B cell (primary cell): ENCODE measurements around the gene POLR3G. TPM values are rescaled to one million over a fixed set of nuclear protein-coding genes. Genes with fewer than 3 reads are reported as not detected.

ENCODE experiments used
- ATAC-seq: fragments of 200-7000 bp; cut with Tn5 transposase; one replicate; pipeline ENCODE4 v1.10.0; 2021; ENCODE audit warnings: low read depth, mild to moderate bottlenecking, moderate number of reproducible peaks, moderate library complexity
- CTCF ChIA-PET: fragments of 350-600 bp; sonication (Branson Sonifier 250); formaldehyde crosslinking; loops from one replicate; lab custom pipeline; 2021; ENCODE audit warnings: antibody characterized with exemption, inconsistent platforms; lab: Charles Lee
- POLR2A ChIA-PET: fragments of 350-600 bp; sonication (Branson Sonifier 250); formaldehyde crosslinking; loops from one replicate; lab custom pipeline; 2021; ENCODE audit warnings: antibody characterized with exemption; lab: Charles Lee
- DNase-seq: peaks from one replicate; pipeline ENCODE4 v3.0.0; 2013
- H2AFZ ChIP-seq: 2 replicates; pipeline ENCODE4 v1.6.1; 2012; ENCODE audit warnings: mild to moderate bottlenecking, low read depth, low read length; ENCODE audit not compliant: insufficient read depth, poor library complexity, severe bottlenecking
- H3K27ac ChIP-seq, 2 donors: 1 replicate in 1 of 2; 2 replicates in 1 of 2; pipeline ENCODE4 v1.5.1; 2012 to 2013; ENCODE audit warnings: low read length in 2 of 2, mild to moderate bottlenecking in 2 of 2, moderate library complexity in 1 of 2
- H3K27me3 ChIP-seq, 4 experiments: fragments of 200-600 bp in 1 of 4; sonication (generic) in 1 of 4; replicated peaks in 1 of 4; 1 replicate in 2 of 4; 2 replicates in 2 of 4; pipeline versions ENCODE4 v1.6.1 to v1.7.0; 2013 to 2016; ENCODE audit warnings: low read length in 3 of 4, mild to moderate bottlenecking in 2 of 4, mixed read lengths in 1 of 4, moderate library complexity in 1 of 4; ENCODE audit not compliant: insufficient read depth in 4 of 4, control insufficient read depth in 3 of 4; ENCODE audit errors: control extremely low read depth in 1 of 4
- H3K36me3 ChIP-seq, 2 experiments: replicated peaks in 1 of 2; 1 replicate in 1 of 2; 2 replicates in 1 of 2; pipeline versions ENCODE4 v1.6.1 to v1.7.1; 2013; ENCODE audit warnings: low read length in 1 of 2; ENCODE audit not compliant: insufficient read depth in 2 of 2, control insufficient read depth in 1 of 2; ENCODE audit errors: control extremely low read depth in 1 of 2, extremely low read depth in 1 of 2
- H3K4me1 ChIP-seq, 2 donors: fragments of 200-600 bp in 1 of 2; sonication (generic) in 1 of 2; 1 replicate in 1 of 2; 2 replicates in 1 of 2; pipeline versions ENCODE4 v1.5.1 to v1.6.1; 2013 to 2017; ENCODE audit warnings: low read length in 2 of 2; ENCODE audit not compliant: control insufficient read depth in 2 of 2, insufficient read depth in 2 of 2
- H3K4me2 ChIP-seq: replicated peaks from 2 replicates; pipeline ENCODE3; 2012; ENCODE audit warnings: mild to moderate bottlenecking, low read depth, low read length; ENCODE audit not compliant: poor library complexity, severe bottlenecking
- H3K4me3 ChIP-seq, 5 experiments: fragments of 200-600 bp in 1 of 5; sonication (generic) in 1 of 5; 1 replicate in 3 of 5; 2 replicates in 2 of 5; pipeline versions ENCODE4 v1.5.1 to v1.7.0; 2011 to 2016; ENCODE audit warnings: low read length in 4 of 5, mild to moderate bottlenecking in 4 of 5, low read depth in 2 of 5, control low read depth in 1 of 5, moderate library complexity in 1 of 5; ENCODE audit not compliant: insufficient read depth in 1 of 5; ENCODE audit errors: control extremely low read depth in 1 of 5, extremely low read depth in 1 of 5
- H3K79me2 ChIP-seq: fragments of 200-600 bp; sonication (generic); one replicate; pipeline ENCODE4 v1.6.0; 2016; ENCODE audit warnings: low read length; ENCODE audit not compliant: control insufficient read depth, insufficient read depth
- H3K9ac ChIP-seq: fragments of 200-600 bp; sonication (generic); 2 replicates; pipeline ENCODE4 v1.6.1; 2017; ENCODE audit warnings: mild to moderate bottlenecking, low read length, moderate library complexity
- H3K9me3 ChIP-seq, 3 donors: one replicate each; pipeline versions ENCODE4 v1.6.1 to v1.7.1; 2013; ENCODE audit warnings: low read length in 2 of 3; ENCODE audit not compliant: control insufficient read depth in 2 of 3, insufficient read depth in 1 of 3; ENCODE audit errors: control extremely low read depth in 1 of 3
- H4K20me1 ChIP-seq: 2 replicates; pipeline ENCODE4 v1.6.0; 2012; ENCODE audit warnings: mild to moderate bottlenecking, low read length; ENCODE audit not compliant: insufficient read depth, control insufficient read depth, poor library complexity, severe bottlenecking
- H3K27ac Mint-ChIP-seq: one replicate; pipeline ENCODE4 v1.8.0; 2021; ENCODE audit warnings: mixed read lengths
- H3K27me3 Mint-ChIP-seq: one replicate; pipeline ENCODE4 v1.8.0; 2021; ENCODE audit warnings: mixed read lengths
- H3K4me1 Mint-ChIP-seq: one replicate; pipeline ENCODE4 v1.8.0; 2021; ENCODE audit warnings: mixed read lengths
- H3K4me3 Mint-ChIP-seq: one replicate; pipeline ENCODE4 v1.8.0; 2021; ENCODE audit warnings: mixed read lengths
- H3K9me3 Mint-ChIP-seq: one replicate; pipeline ENCODE4 v1.8.0; 2022; ENCODE audit warnings: mixed read lengths; ENCODE audit not compliant: insufficient read depth
- CTCF ChIP-seq: fragments of 200-600 bp; IDR thresholded peaks from one replicate; pipeline ENCODE4 v1.8.0; 2022; ENCODE audit warnings: antibody characterized with exemption, mild to moderate bottlenecking
- EZH2 ChIP-seq: IDR thresholded peaks from 2 replicates; pipeline ENCODE4 v1.6.1; 2012; ENCODE audit warnings: borderline replicate concordance, low read depth, mild to moderate bottlenecking, moderate library complexity, low read length; ENCODE audit not compliant: insufficient read depth, poor library complexity, severe bottlenecking
- WGBS: methylation state at CpG from one replicate; pipeline ENCODE4 v1.1.5; 2013; ENCODE audit warnings: missing lambda C conversion rate; ENCODE audit not compliant: insufficient coverage; 5-methylcytosine and 5-hydroxymethylcytosine counted together
- intact Hi-C: fragments of 100-400 bp; cut with micrococcal nuclease; formaldehyde crosslinking; loops from one replicate; pipeline ENCODE4 v1.10.0; 2022
- polyA plus RNA-seq: library from polyadenylated mRNA; depleted of rRNA; stranded (reverse); fragments of >200 nt; gene quantifications from 2 replicates; pipeline ENCODE4 v1.2.3, GENCODE V29; 2012
- total RNA-seq, 2 donors: library from RNA; stranded (reverse); fragments of 120-200 nt in 1 of 2; gene quantifications; 1 replicate in 1 of 2; 2 replicates in 1 of 2; pipeline versions ENCODE4 v1.2.3 to v1.2.4, GENCODE V29; 2013 to 2022

Gene POLR3G
- total and polyA plus RNA-seq, 2 donors (not counting 1 experiment from before 2014, with no cell fraction given), result 0.52 to 2.3 TPM

- H3K27ac Mint-ChIP-seq, result no peak overlapping the region
- H3K9me3 Mint-ChIP-seq, result no peaks in the 10 kb centered on the region
- ATAC-seq (no peak), DNase-seq (no peak)
- H3K27me3 Mint-ChIP-seq, result peaks cover 39% of the 10 kb centered on the region
- H3K9me3 ChIP-seq, result peaks cover 0 to 4% (median 0%) of the 10 kb centered on the region in 3 donors
- H2AFZ ChIP-seq, result no peak overlapping the region
- intact Hi-C loops, result no loop called here
- H3K4me3 Mint-ChIP-seq, result no peak overlapping the region
- H3K79me2 ChIP-seq, result no peaks in the 10 kb centered on the region
- H3K4me1 ChIP-seq, result peaks cover 3% of the 10 kb centered on the region in 2 donors
- POLR2A ChIA-PET, result no interaction called here
- no peak overlapping the region for H3K27ac ChIP-seq
- no peak overlapping the region for H3K9ac ChIP-seq
- TF ChIP-seq CTCF (no peak), EZH2 (no peak)
- no peaks in the 10 kb centered on the region for H4K20me1 ChIP-seq
- CTCF ChIA-PET, result no interaction called here
- peaks cover 8% of the 10 kb centered on the region for H3K4me1 Mint-ChIP-seq
- peaks cover 0 to 29% (median 17%) of the 10 kb centered on the region in 4 experiments for H3K27me3 ChIP-seq
- H3K36me3 ChIP-seq, result no peaks in the 10 kb centered on the region
- H3K4me2 ChIP-seq, result no peak overlapping the region
- WGBS, result no CpG with 5 or more reads among the region's 1 CpG
- H3K4me3 ChIP-seq, result no peak overlapping the region
Observed at GRCh38 chr5:90547072-90547536, 72.4 kb downstream of the POLR3G start.

- Histone ChIP-seq H3K4me1 (peaks cover 3% of the 10 kb centered on the region in 2 donors), H3K36me3 (no peaks in the 10 kb centered on the region), H2AFZ (no peak overlapping the region), H3K79me2 (no peaks in the 10 kb centered on the region), H3K27ac (no peak overlapping the region), H3K9me3 (peaks cover 0 to 4% (median 0%) of the 10 kb centered on the region in 3 donors), H3K9ac (no peak overlapping the region), H3K4me2 (no peak overlapping the region), H4K20me1 (no peaks in the 10 kb centered on the region), H3K4me3 (no peak overlapping the region), H3K27me3 (peaks cover 0 to 24% (median 17%) of the 10 kb centered on the region in 4 experiments)
- peaks cover 8% of the 10 kb centered on the region for H3K4me1 Mint-ChIP-seq
- CTCF ChIA-PET, result no interaction called here
- 74% methylated on average over 3 of the region's 5 CpGs for WGBS
- POLR2A ChIA-PET, result no interaction called here
- peaks cover 36% of the 10 kb centered on the region for H3K27me3 Mint-ChIP-seq
- no peak overlapping the region for H3K4me3 Mint-ChIP-seq
- no peak for DNase-seq
- H3K9me3 Mint-ChIP-seq, result no peaks in the 10 kb centered on the region
- H3K27ac Mint-ChIP-seq, result no peak overlapping the region
- ATAC-seq, result no peak
- TF ChIP-seq CTCF (no peak), EZH2 (no peak)
- intact Hi-C loops, result no loop called here
Observed at GRCh38 chr5:90548069-90548593, 73.5 kb downstream of the POLR3G start.
